Vagina (tissue), 2 donors: Measurements from ENCODE around the gene SLC6A4.

Experiments
- POLR2A ChIP-seq, 2 donors: fragments of 450-650 bp; IDR thresholded peaks; one replicate each; pipeline ENCODE4 v1.6.1; 2017; ENCODE audit warnings: antibody characterized with exemption in 2 of 2, mild to moderate bottlenecking in 2 of 2, moderate library complexity in 2 of 2
- POLR2AphosphoS5 ChIP-seq, 2 donors: sonication (generic); formaldehyde crosslinking; IDR thresholded peaks; one replicate each; pipeline ENCODE4 v1.9.0; 2017; ENCODE audit warnings: antibody characterized with exemption in 2 of 2, mild to moderate bottlenecking in 2 of 2, low read depth in 1 of 2; ENCODE audit not compliant: insufficient read depth in 1 of 2
- TF ChIP-seq, protein P1 (sequence below), 3 experiments: fragments of 450-650 bp in 2 of 3; fragments of 200-600 bp in 1 of 3; sonication (generic) in 1 of 3; IDR thresholded peaks; one replicate each; pipeline ENCODE4 v1.5.1; 2017 to 2019; ENCODE audit warnings: antibody characterized with exemption in 3 of 3, mild to moderate bottlenecking in 2 of 3, moderate library complexity in 2 of 3

DNA sequence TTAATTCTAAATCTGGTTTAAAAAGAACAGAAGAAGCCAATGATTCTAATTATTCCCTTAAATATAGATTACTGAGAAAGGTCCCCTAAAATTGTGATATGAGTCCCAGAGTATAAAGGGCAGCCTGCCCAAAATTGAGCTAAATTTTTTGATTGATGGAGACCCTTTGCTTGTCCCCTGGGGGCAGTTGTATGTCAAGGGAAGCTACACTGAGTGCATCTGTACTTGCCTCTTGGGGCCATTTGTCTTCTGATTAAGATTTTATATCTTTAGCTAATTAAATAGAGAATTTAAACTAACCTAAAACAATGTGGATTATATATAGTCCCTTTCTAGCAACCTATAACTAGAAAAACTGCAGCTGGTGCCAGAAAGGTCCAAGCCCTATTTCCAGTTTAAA is 43.7 kb upstream of the SLC6A4 start:
- TF ChIP-seq POLR2AphosphoS5 (IDR thresholded peaks at IDR 0.05; ENCODE audit: insufficient read depth in 1 of 2, low read depth in 1 of 2) (no peak), POLR2A (IDR thresholded peaks at IDR 0.05) (no peak)
- TF ChIP-seq, protein P1, sequence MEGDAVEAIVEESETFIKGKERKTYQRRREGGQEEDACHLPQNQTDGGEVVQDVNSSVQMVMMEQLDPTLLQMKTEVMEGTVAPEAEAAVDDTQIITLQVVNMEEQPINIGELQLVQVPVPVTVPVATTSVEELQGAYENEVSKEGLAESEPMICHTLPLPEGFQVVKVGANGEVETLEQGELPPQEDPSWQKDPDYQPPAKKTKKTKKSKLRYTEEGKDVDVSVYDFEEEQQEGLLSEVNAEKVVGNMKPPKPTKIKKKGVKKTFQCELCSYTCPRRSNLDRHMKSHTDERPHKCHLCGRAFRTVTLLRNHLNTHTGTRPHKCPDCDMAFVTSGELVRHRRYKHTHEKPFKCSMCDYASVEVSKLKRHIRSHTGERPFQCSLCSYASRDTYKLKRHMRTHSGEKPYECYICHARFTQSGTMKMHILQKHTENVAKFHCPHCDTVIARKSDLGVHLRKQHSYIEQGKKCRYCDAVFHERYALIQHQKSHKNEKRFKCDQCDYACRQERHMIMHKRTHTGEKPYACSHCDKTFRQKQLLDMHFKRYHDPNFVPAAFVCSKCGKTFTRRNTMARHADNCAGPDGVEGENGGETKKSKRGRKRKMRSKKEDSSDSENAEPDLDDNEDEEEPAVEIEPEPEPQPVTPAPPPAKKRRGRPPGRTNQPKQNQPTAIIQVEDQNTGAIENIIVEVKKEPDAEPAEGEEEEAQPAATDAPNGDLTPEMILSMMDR (IDR thresholded peaks at IDR 0.05) = no peak
